Measurements from ENCODE around the gene CHRNB1.
"Not testable (repeated sequence)": the region's sequence is repeated elsewhere in the genome, so short reads cannot be mapped to it uniquely, and the experiment has no call there.

The CHRNB1 gene

DNA sequence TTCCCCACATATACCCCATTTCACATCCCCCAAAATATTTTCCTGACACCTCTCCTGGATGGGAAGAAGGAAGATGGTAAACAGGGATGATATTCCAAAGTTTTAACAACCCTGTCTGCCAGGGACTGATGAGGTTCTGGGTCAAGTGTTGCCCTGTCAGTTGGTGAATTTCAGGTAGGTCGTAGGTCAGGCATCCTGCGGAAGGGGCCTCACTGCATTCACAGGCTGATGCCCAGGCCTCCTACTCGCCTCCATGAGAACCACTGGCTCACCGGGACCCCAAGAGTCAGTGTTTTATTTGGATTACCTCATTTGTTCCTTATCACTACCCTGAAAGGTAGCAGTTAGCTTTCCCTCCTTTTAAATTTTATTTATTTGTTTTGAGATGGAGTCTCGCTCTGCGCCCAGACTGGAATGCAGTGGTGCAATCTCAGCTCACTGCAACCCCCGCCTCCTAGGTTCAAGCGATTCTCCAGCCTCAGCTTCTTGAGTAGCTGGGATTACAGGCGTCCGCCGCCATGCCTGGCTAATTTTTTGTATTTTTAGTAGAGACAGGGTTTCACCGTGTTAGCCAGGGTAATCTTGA lies 24.0 kb downstream of the CHRNB1 start:
- H3K4me2 ChIP-seq (ENCODE audit: low read length), result peak overlapping the region; percentile 37
- no peaks in the 10 kb centered on the region for H3K36me3 ChIP-seq (ENCODE audit: control insufficient read depth, insufficient read depth, low read length)
- no peak overlapping the region for H3K9ac ChIP-seq
- H3K4me1 ChIP-seq, result peaks cover 44% of the 10 kb centered on the region
- no peaks in the 10 kb centered on the region for H3K27me3 ChIP-seq (ENCODE audit: control insufficient read depth, insufficient read depth, low read length)
- peak overlapping the region; percentile 89 for H3K27ac ChIP-seq
- H3K79me2 ChIP-seq, result peaks cover 75% of the 10 kb centered on the region
- TF ChIP-seq, protein P1, sequence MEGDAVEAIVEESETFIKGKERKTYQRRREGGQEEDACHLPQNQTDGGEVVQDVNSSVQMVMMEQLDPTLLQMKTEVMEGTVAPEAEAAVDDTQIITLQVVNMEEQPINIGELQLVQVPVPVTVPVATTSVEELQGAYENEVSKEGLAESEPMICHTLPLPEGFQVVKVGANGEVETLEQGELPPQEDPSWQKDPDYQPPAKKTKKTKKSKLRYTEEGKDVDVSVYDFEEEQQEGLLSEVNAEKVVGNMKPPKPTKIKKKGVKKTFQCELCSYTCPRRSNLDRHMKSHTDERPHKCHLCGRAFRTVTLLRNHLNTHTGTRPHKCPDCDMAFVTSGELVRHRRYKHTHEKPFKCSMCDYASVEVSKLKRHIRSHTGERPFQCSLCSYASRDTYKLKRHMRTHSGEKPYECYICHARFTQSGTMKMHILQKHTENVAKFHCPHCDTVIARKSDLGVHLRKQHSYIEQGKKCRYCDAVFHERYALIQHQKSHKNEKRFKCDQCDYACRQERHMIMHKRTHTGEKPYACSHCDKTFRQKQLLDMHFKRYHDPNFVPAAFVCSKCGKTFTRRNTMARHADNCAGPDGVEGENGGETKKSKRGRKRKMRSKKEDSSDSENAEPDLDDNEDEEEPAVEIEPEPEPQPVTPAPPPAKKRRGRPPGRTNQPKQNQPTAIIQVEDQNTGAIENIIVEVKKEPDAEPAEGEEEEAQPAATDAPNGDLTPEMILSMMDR (IDR thresholded peaks at IDR 0.05), result no peak
- peak overlapping the region; percentile 6 for H3K4me3 ChIP-seq (ENCODE audit: low read depth, low read length)
- no peak overlapping the region for H2AFZ ChIP-seq
- H3K9me3 ChIP-seq (ENCODE audit: control insufficient read depth, low read length), result no peaks in the 10 kb centered on the region

DNA sequence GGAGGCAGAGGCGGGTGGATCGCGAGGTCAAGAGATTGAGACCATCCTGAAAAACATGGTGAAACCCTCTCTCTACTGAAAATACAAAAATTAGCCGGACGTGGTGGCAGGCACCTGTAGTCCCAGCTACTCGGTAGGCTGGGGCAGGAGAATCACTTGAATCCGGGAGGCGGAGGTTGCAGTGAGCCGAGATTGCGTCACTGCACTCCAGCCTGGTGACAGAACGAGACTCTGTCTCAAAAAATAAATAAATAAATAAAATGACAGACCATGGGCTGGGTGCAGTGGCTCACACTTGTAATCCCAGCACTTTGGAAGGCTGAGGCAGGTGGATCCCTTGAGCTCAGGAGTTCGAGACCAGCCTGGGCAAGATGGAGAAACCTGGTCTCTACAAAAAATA lies 25.0 kb downstream of the CHRNB1 start:
- not testable (repeated sequence) for H3K36me3 ChIP-seq (ENCODE audit: control insufficient read depth, insufficient read depth, low read length); H2AFZ ChIP-seq; H3K9ac ChIP-seq; H3K9me3 ChIP-seq (ENCODE audit: control insufficient read depth, low read length); H3K27me3 ChIP-seq (ENCODE audit: control insufficient read depth, insufficient read depth, low read length); H3K4me3 ChIP-seq (ENCODE audit: low read depth, low read length); H3K4me2 ChIP-seq (ENCODE audit: low read length)
- Histone ChIP-seq H3K27ac (peak overlapping the region; percentile 89), H3K4me1 (peaks cover 44% of the 10 kb centered on the region), H3K79me2 (peaks cover 78% of the 10 kb centered on the region)

DNA sequence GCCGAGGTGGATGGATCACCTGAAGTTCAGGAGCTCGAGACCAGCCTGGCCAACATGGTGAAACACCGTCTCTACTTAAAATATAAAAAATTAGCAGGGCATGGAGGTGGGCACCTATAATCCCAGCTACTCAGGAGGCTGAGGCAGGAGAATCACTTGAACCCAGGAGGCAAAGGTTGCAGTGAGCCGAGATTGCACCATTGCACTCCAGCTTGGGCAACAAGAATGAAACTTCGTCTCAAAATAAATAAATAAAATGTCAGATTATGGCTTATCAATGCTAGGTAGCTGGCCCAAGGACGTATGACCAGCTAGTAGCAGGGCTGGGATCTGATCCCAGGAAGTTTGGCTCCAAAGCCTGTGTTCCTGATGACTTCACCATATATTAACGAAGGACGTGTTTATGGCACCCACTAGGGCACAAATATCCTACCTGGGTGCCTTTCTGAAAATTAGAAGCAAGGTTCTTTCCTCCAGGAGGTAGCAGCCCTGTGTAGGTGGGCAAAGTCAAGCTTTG lies 25.7 kb downstream of the CHRNB1 start:
- H3K4me2 ChIP-seq (ENCODE audit: low read length); H2AFZ ChIP-seq; H3K9ac ChIP-seq; H3K9me3 ChIP-seq (ENCODE audit: control insufficient read depth, low read length); H3K36me3 ChIP-seq (ENCODE audit: control insufficient read depth, insufficient read depth, low read length); H3K4me3 ChIP-seq (ENCODE audit: low read depth, low read length); H3K27me3 ChIP-seq (ENCODE audit: control insufficient read depth, insufficient read depth, low read length): not testable (repeated sequence)
- H3K79me2 ChIP-seq, result peaks cover 81% of the 10 kb centered on the region
- peaks cover 44% of the 10 kb centered on the region for H3K4me1 ChIP-seq
- H3K27ac ChIP-seq, result peak overlapping the region; percentile 89

DNA sequence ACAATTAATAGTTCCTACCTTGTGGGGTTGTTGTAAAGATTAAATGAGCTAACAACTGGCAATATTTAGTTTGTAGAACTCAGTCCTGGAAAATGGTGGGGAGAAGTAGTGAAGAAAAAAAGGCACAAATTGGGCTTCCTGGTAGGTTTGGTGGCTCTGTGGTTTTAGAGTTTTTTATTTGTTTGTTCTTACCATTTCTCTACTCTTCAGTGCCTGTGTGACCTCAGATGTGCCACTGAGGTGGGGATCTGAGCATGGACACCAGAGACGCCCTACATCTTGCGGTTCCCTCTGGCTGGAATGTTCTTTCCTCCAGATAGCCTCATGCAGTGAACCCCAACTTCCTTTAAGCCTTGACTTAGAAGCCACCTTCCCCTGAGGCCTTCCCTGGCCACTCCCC lies 26.9 kb downstream of the CHRNB1 start:
- Histone ChIP-seq H3K4me1 (peaks cover 47% of the 10 kb centered on the region), H3K9me3 (ENCODE audit: control insufficient read depth, low read length) (no peaks in the 10 kb centered on the region), H3K27me3 (ENCODE audit: control insufficient read depth, insufficient read depth, low read length) (no peaks in the 10 kb centered on the region), H3K9ac (no peak overlapping the region), H3K36me3 (ENCODE audit: control insufficient read depth, insufficient read depth, low read length) (no peaks in the 10 kb centered on the region), H3K4me3 (ENCODE audit: low read depth, low read length) (no peak overlapping the region), H3K79me2 (peaks cover 81% of the 10 kb centered on the region), H3K27ac (peak overlapping the region; percentile 89), H3K4me2 (ENCODE audit: low read length) (no peak overlapping the region), H2AFZ (no peak overlapping the region)
- TF ChIP-seq, protein P1 (IDR thresholded peaks at IDR 0.05), result no peak

DNA sequence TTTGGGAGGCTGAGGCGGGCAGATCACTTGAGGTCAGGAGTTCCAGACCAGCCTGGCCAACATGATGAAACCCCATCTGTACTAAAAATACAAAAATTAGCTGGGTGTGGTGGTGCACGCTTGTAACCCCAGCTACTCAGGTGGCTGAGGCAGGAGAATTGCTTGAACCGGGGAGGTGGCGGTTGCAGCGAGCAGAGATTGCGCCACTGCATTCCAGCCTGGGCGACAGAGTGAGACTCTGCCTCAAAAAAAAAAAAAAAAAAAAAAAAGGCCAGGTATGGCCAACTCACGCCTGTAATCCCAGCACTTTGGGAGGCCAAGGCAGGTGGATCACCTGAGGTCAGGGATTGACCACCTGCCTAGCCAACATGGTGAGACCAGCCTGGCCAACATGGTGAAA lies 29.9 kb downstream of the CHRNB1 start:
- not testable (repeated sequence) for H3K4me3 ChIP-seq (ENCODE audit: low read depth, low read length); H3K9ac ChIP-seq; H3K9me3 ChIP-seq (ENCODE audit: control insufficient read depth, low read length); H3K27me3 ChIP-seq (ENCODE audit: control insufficient read depth, insufficient read depth, low read length); H3K4me2 ChIP-seq (ENCODE audit: low read length); H3K36me3 ChIP-seq (ENCODE audit: control insufficient read depth, insufficient read depth, low read length); H2AFZ ChIP-seq
- Histone ChIP-seq H3K79me2 (peaks cover 78% of the 10 kb centered on the region), H3K27ac (peak overlapping the region; percentile 99), H3K4me1 (peaks cover 35% of the 10 kb centered on the region)

DNA sequence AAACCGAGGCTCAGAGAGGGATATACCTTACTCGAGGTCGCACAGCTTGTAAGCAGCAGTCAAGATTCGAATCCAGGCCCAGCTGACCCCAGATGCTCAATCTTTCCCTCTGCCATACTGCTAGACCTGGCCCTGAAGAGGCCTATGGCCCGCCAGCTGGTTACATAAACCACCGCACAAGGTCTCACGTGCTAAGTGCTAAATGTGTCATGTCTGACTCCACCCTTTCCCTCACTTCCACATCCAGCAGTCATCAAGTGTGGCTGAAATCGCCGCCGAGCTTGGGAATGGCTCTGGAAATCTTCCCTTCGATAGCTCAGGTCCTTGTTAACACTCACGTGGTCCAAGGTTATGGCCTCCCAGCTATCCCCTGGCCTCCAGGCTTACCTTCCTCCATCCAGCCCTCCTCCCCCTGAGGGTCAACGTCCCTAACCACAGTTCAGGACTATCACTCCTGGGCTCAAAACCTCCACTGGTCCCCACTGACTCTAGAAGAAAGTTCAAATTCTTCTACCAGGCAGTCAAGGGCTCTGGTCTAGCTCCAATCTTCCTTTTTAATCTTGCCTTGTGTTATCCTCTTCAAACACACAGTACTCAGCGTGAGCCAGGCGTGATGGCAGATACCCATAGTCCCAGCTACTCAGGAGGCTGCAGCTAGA lies 31.0 kb downstream of the CHRNB1 start:
- H2AFZ ChIP-seq, result no peak overlapping the region
- peak overlapping the region; percentile 99 for H3K27ac ChIP-seq
- H3K27me3 ChIP-seq (ENCODE audit: control insufficient read depth, insufficient read depth, low read length), result no peaks in the 10 kb centered on the region
- H3K9me3 ChIP-seq (ENCODE audit: control insufficient read depth, low read length), result no peaks in the 10 kb centered on the region
- H3K9ac ChIP-seq, result no peak overlapping the region
- H3K36me3 ChIP-seq (ENCODE audit: control insufficient read depth, insufficient read depth, low read length), result no peaks in the 10 kb centered on the region
- H3K4me2 ChIP-seq (ENCODE audit: low read length), result peak overlapping the region; percentile 60
- H3K4me1 ChIP-seq, result peaks cover 37% of the 10 kb centered on the region
- TF ChIP-seq, protein P1 (IDR thresholded peaks at IDR 0.05), result no peak
- H3K4me3 ChIP-seq (ENCODE audit: low read depth, low read length), result peak overlapping the region; percentile 23
- peaks cover 74% of the 10 kb centered on the region for H3K79me2 ChIP-seq

All from parathyroid adenoma (tissue), 2 donors.